ENCODE measurements around the gene HSD11B1.

GRCh38 chr1:209696673-209697072, 8.0 kb upstream of the HSD11B1 start:
- TF ChIP-seq CTCF (IDR thresholded peaks at IDR 0.05; ENCODE audit: low read length) = no peak
- TF ChIP-seq EZH2 (optimal IDR thresholded peaks at IDR 0.05; ENCODE audit: low read depth, low read length) = no peak
- no peak for TF ChIP-seq EZH2phosphoT487 (IDR thresholded peaks at IDR 0.05; ENCODE audit: low read length)
